A549 (cell line): Measurements from ENCODE around the gene CDH4. TPM values are rescaled to one million over a fixed set of nuclear protein-coding genes. Genes with fewer than 3 reads are reported as not detected.

Experiments
- ATAC-seq, 2 experiments: fragments of 200-7000 bp in 1 of 2; fragments of >200 bp in 1 of 2; cut with Nextera tagmentation in 1 of 2; cut with Tn5 transposase in 1 of 2; 3 replicates each; pipeline versions ENCODE4 v1.8.0 to v1.9.1; 2018 to 2020; ENCODE audit warnings: mild to moderate bottlenecking in 1 of 2, moderate library complexity in 1 of 2
- CTCF ChIA-PET: fragments of 300-600 bp; sonication (Branson Sonifier 250); formaldehyde crosslinking; extraction: SDS; loops from one replicate; lab custom pipeline; 2021; ENCODE audit warnings: antibody characterized with exemption, inconsistent platforms; lab: Yijun Ruan, JAX
- POLR2A ChIA-PET: fragments of 350-600 bp; formaldehyde crosslinking; extraction: SDS; loops from one replicate; lab custom pipeline; 2021; ENCODE audit warnings: antibody characterized with exemption, inconsistent platforms; lab: Yijun Ruan, JAX
- DNase-seq, 2 experiments: peaks; one replicate each; pipeline versions ENCODE4 v3.0.0 to v3.0.0-alpha.2; 2011 to 2016; ENCODE audit warnings: low read depth in 1 of 2, low spot score in 1 of 2
- FAIRE-seq: peaks from 2 replicates; lab custom pipeline; 2011; peaks lifted over from hg19 to GRCh38; lab: Jason Lieb, UNC
- H3K27ac ChIP-seq, 2 experiments: fragments of >200 bp; sonication (Bioruptor Twin); formaldehyde crosslinking; 3 replicates each; pipeline ENCODE4 v1.5.1; 2016 to 2017
- H3K4me1 ChIP-seq: fragments of >200 bp; sonication (Bioruptor Twin); formaldehyde crosslinking; 3 replicates; pipeline ENCODE4 v1.6.1; 2016
- H3K4me2 ChIP-seq: fragments of >200 bp; sonication (Bioruptor Twin); formaldehyde crosslinking; 3 replicates; pipeline ENCODE4 v1.6.1; 2016
- H3K4me3 ChIP-seq: fragments of >200 bp; sonication (Bioruptor Twin); formaldehyde crosslinking; 3 replicates; pipeline ENCODE4 v1.5.1; 2016
- H3K9me3 ChIP-seq: fragments of >200 bp; sonication (Bioruptor Twin); formaldehyde crosslinking; 3 replicates; pipeline ENCODE4 v1.6.1; 2016
- CBX2 ChIP-seq: fragments of 200-600 bp; sonication (generic); IDR thresholded peaks from 2 replicates; pipeline ENCODE4 v1.6.1; 2016; ENCODE audit warnings: low read depth, mild to moderate bottlenecking, borderline replicate concordance
- CEBPB ChIP-seq, 2 experiments: fragments of >200 bp in 1 of 2; sonication (Bioruptor Twin) in 1 of 2; formaldehyde crosslinking in 1 of 2; IDR thresholded peaks; 2 replicates each; pipeline ENCODE4 v1.6.1; 2012 to 2016
- EP300 ChIP-seq, 2 experiments: fragments of >200 bp; sonication (Bioruptor Twin); formaldehyde crosslinking; IDR thresholded peaks; 2 replicates in 1 of 2; 3 replicates in 1 of 2; pipeline ENCODE4 v1.6.1; 2016 to 2017
- FOSL2 ChIP-seq, 2 experiments: fragments of 450-650 bp in 1 of 2; fragments of >200 bp in 1 of 2; sonication (Bioruptor Twin) in 1 of 2; formaldehyde crosslinking; IDR thresholded peaks; 2 replicates each; pipeline versions ENCODE4 v1.5.0 to v1.6.1; 2016 to 2020; ENCODE audit warnings: mild to moderate bottlenecking in 1 of 2, moderate library complexity in 1 of 2
- HEYL ChIP-seq: fragments of 250-450 bp; sonication (Bioruptor Pico); IDR thresholded peaks from 2 replicates; pipeline ENCODE4 v1.8.0; 2021; ENCODE audit warnings: mild to moderate bottlenecking, moderate library complexity
- HOXB5 ChIP-seq: fragments of 250-450 bp; sonication (Bioruptor Pico); IDR thresholded peaks from 2 replicates; pipeline ENCODE4 v1.5.0; 2020; ENCODE audit warnings: mild to moderate bottlenecking, moderate library complexity
- JUNB ChIP-seq: fragments of >200 bp; sonication (Bioruptor Twin); formaldehyde crosslinking; IDR thresholded peaks from 2 replicates; pipeline ENCODE4 v1.6.1; 2016
- KDM1A ChIP-seq: fragments of 200-600 bp; sonication (generic); IDR thresholded peaks from 2 replicates; pipeline ENCODE4 v1.6.1; 2016; ENCODE audit warnings: low read depth, mild to moderate bottlenecking
- MAZ ChIP-seq: fragments of 150-350 bp; IDR thresholded peaks from 2 replicates; pipeline ENCODE4 v1.6.1; 2014; ENCODE audit warnings: antibody characterized with exemption, low read depth, low read length, borderline replicate concordance
- MYC ChIP-seq: IDR thresholded peaks from 2 replicates; pipeline ENCODE4 v1.6.1; 2012; ENCODE audit warnings: mild to moderate bottlenecking, inconsistent platforms, low read length, improper control_type of control experiment, borderline replicate concordance
- RARB ChIP-seq: fragments of 250-450 bp; sonication (Bioruptor Pico); IDR thresholded peaks from 2 replicates; pipeline ENCODE4 v1.8.0; 2021; ENCODE audit warnings: mild to moderate bottlenecking, moderate library complexity
- RFX5 ChIP-seq: fragments of 450-650 bp; IDR thresholded peaks from 2 replicates; pipeline ENCODE4 v1.7.1; 2014; ENCODE audit warnings: antibody characterized with exemption, mild to moderate bottlenecking, moderate library complexity
- TP53 ChIP-seq: fragments of 250-450 bp; sonication (Bioruptor Pico); IDR thresholded peaks from 2 replicates; pipeline ENCODE4 v1.5.0; 2021; ENCODE audit warnings: mild to moderate bottlenecking, moderate library complexity
- ZSCAN20 ChIP-seq: fragments of 250-450 bp; sonication (Bioruptor Pico); IDR thresholded peaks from 2 replicates; pipeline ENCODE4 v1.8.0; 2022; ENCODE audit warnings: mild to moderate bottlenecking, moderate library complexity
- WGBS: methylation state at CpG from one replicate; pipeline ENCODE4 v1.1.6; 2017; ENCODE audit errors: missing lambda C conversion rate; 5-methylcytosine and 5-hydroxymethylcytosine counted together
- polyA plus RNA-seq, 4 experiments: library from polyadenylated mRNA; depleted of rRNA in 3 of 4; stranded (reverse); fragments of >200 nt; fragmentation: RNase III in 1 of 4; extraction: RNeasy Plus Mini Kit Qiagen cat#74134 plus additional on column Dnase treatment in 1 of 4; gene quantifications; 2 replicates in 3 of 4; 3 replicates in 1 of 4; pipeline ENCODE4 v1.2.3, GENCODE V29; 2011 to 2017
- TF ChIP-seq, protein P1 (sequence below): IDR thresholded peaks from 2 replicates; pipeline ENCODE4 v1.6.1; 2012; ENCODE audit warnings: low read depth, borderline replicate concordance
- TF ChIP-seq, protein P2 (sequence below): fragments of 450-650 bp; IDR thresholded peaks from 2 replicates; pipeline ENCODE4 v1.6.1; 2014; ENCODE audit warnings: antibody characterized with exemption
- TF ChIP-seq, protein P3 (sequence below): fragments of >200 bp; sonication (Bioruptor Twin); formaldehyde crosslinking; IDR thresholded peaks from 2 replicates; pipeline ENCODE4 v1.6.1; 2016
- TF ChIP-seq, protein P4 (sequence below): fragments of >200 bp; sonication (Bioruptor Twin); formaldehyde crosslinking; IDR thresholded peaks from 3 replicates; pipeline ENCODE4 v1.6.1; 2016

CDH4 gene
- polyA plus RNA-seq, 2 of the 4 experiments (the other 2 are of a cell fraction), result 3.4 to 10.3 TPM

DNA sequence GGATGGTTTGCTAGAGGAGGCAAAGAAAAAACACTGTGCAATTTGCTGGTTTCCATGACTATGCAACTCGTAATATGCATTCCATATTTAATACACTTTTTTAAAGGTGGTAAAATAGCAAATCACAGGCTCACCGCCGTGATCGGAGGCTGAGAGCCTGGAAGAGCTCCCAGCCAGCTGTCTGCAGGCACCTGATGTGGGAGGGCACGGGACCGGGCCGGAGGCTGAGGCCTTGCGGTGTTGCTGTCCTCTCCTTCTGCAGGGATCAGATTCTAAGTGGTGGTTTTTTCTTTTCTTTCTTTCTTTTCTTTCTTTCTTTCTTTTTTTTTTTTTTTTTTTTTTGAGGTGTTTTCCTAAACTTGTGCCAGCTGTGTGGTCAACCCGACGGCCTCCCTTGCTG lies 282.3 kb downstream of the CDH4 start:
- ATAC-seq (no peak), FAIRE-seq (no peak), DNase-seq (no peak)
- no peak for TF ChIP-seq MYC
- TF ChIP-seq HEYL, result no peak
- TF ChIP-seq, protein P1, sequence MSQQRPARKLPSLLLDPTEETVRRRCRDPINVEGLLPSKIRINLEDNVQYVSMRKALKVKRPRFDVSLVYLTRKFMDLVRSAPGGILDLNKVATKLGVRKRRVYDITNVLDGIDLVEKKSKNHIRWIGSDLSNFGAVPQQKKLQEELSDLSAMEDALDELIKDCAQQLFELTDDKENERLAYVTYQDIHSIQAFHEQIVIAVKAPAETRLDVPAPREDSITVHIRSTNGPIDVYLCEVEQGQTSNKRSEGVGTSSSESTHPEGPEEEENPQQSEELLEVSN, result no peak
- no peak for TF ChIP-seq RARB
- no peak for TF ChIP-seq CBX2
- no peak for TF ChIP-seq JUNB
- no peak for TF ChIP-seq MAZ
- no peak for TF ChIP-seq ZSCAN20
- Histone ChIP-seq H3K4me3 (no peak overlapping the region), H3K9me3 (no peaks in the 10 kb centered on the region), H3K4me2 (no peak overlapping the region), H3K4me1 (no peaks in the 10 kb centered on the region), H3K27ac (no peak overlapping the region)
- ChIA-PET CTCF (interaction anchor here (0.6 kb wide), 1 partner anchor 282 kb away, joined by 4 read pairs; no protein-coding TSS in a partner anchor), POLR2A (no interaction called here)
- WGBS, result 86% methylated on average over 10 of the region's 10 CpGs

DNA sequence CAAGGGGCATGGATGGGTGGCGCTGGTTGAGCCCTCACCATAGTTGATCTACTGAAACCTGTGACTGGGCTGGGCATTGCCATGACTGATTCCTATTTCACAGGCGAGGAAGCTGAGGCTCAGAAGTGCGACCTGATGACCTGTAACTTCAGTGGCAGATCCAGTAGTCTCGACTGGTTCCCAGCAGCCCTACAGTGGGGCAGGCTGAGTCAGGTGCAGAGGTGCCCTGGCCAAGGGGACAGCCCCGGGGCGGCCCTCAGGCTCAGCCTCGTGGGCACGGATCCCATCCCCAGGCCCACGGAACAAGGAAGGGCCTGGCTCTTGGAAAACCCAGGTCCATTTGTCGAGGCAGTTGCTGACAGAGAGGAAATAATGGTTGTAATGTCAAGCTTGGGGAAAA lies 283.0 kb downstream of the CDH4 start:
- TF ChIP-seq EP300 (IDR thresholded peaks at IDR 0.05) (no peak), HOXB5 (CRISPR knock-in tag) (no peak), RFX5 (no peak), CBX2 (no peak), KDM1A (no peak)
- TF ChIP-seq, protein P2, sequence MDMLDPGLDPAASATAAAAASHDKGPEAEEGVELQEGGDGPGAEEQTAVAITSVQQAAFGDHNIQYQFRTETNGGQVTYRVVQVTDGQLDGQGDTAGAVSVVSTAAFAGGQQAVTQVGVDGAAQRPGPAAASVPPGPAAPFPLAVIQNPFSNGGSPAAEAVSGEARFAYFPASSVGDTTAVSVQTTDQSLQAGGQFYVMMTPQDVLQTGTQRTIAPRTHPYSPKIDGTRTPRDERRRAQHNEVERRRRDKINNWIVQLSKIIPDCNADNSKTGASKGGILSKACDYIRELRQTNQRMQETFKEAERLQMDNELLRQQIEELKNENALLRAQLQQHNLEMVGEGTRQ, result no peak
- TF ChIP-seq, protein P3, sequence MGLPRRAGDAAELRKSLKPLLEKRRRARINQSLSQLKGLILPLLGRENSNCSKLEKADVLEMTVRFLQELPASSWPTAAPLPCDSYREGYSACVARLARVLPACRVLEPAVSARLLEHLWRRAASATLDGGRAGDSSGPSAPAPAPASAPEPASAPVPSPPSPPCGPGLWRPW, result no peak
- Histone ChIP-seq H3K4me3 (no peak overlapping the region), H3K4me1 (no peaks in the 10 kb centered on the region), H3K27ac (no peak overlapping the region), H3K9me3 (no peaks in the 10 kb centered on the region), H3K4me2 (no peak overlapping the region)
- FAIRE-seq, result no peak
- CTCF ChIA-PET, result interaction anchor here (0.6 kb wide), 1 partner anchor 282 kb away, joined by 4 read pairs; no protein-coding TSS in a partner anchor
- no peak for DNase-seq
- POLR2A ChIA-PET, result no interaction called here
- 80% methylated on average over 5 of the region's 10 CpGs for WGBS
- ATAC-seq, result no peak

DNA sequence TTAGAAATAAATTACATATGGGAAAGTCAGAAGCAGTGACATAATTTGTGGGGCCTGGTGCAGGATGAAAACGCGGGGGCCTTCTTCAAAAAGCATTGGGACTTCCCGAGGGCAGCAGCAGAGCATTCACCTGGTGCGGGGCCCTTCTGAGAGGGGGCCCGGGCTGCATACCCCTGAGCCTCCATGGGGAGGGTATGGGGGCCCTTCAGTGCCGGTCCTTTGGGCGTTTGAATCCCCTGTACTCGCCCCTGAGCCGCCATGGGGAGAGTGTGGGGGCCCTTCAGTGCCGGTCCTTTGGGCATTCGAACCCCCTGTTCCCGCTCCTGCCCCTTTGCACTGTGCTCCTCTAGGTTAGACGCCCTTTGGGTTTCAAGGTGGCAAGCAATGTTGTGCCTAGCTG lies 283.5 kb downstream of the CDH4 start:
- H3K27ac ChIP-seq, result no peak overlapping the region
- CTCF ChIA-PET, result no interaction called here
- H3K4me3 ChIP-seq, result no peak overlapping the region
- 73% methylated on average over 11 of the region's 13 CpGs for WGBS
- no peaks in the 10 kb centered on the region for H3K4me1 ChIP-seq
- ATAC-seq, result no peak
- no peak for FAIRE-seq
- H3K4me2 ChIP-seq, result no peak overlapping the region
- no peaks in the 10 kb centered on the region for H3K9me3 ChIP-seq
- TF ChIP-seq, protein P4, sequence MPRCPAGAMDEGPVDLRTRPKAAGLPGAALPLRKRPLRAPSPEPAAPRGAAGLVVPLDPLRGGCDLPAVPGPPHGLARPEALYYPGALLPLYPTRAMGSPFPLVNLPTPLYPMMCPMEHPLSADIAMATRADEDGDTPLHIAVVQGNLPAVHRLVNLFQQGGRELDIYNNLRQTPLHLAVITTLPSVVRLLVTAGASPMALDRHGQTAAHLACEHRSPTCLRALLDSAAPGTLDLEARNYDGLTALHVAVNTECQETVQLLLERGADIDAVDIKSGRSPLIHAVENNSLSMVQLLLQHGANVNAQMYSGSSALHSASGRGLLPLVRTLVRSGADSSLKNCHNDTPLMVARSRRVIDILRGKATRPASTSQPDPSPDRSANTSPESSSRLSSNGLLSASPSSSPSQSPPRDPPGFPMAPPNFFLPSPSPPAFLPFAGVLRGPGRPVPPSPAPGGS, result no peak
- no peak for TF ChIP-seq FOSL2 (IDR thresholded peaks at IDR 0.05)
- TF ChIP-seq FOSL2 (CRISPR knock-in tag; IDR thresholded peaks at IDR 0.05), result no peak
- TF ChIP-seq RFX5, result no peak
- no peak for TF ChIP-seq HEYL
- TF ChIP-seq, protein P1, result no peak
- no peak for TF ChIP-seq CEBPB (IDR thresholded peaks at IDR 0.05)
- no peak for TF ChIP-seq TP53 (CRISPR knock-in tag)
- no peak for DNase-seq
- POLR2A ChIA-PET, result no interaction called here
